GM20431 (cell line): Measurements from ENCODE around the gene ARID5A.
"Not testable (repeated sequence)": the region's sequence is repeated elsewhere in the genome, so short reads cannot be mapped to it uniquely, and the experiment has no call there.

Experiments
- in situ Hi-C: fragments of 300-500 bp; cut with MseI, MboI; formaldehyde crosslinking; loops from one replicate; pipeline ENCODE4 v1.15.0; 2020; ENCODE audit warnings: low sequenced_read_pairs; ENCODE audit not compliant: unreplicated experiment

Gene ARID5A

GRCh38 chr2:96536445-96537065, at the start of gene ARID5A:
TSS of gene ARID5A (plus strand) at chr2:96536752. CDS start at chr2:96536827, 75 bp downstream.
- in situ Hi-C loops, result no loop called here

- in situ Hi-C loops, result no loop called here
These were observed 47.3 kb upstream of the ARID5A start for GRCh38 chr2:96489261-96489660.

- in situ Hi-C loops, result no loop called here
These were observed 46.9 kb upstream of the ARID5A start for GRCh38 chr2:96489663-96490062.

GRCh38 chr2:96491860-96492497, 44.6 kb upstream of the ARID5A start:
- in situ Hi-C loops, result no loop called here

GRCh38 chr2:96493072-96493471, 43.5 kb upstream of the ARID5A start:
- in situ Hi-C loops, result no loop called here

- in situ Hi-C loops, result no loop called here
These were observed 42.4 kb upstream of the ARID5A start for GRCh38 chr2:96494188-96494587.

GRCh38 chr2:96495982-96496629, 40.4 kb upstream of the ARID5A start:
- in situ Hi-C loops, result no loop called here

- in situ Hi-C loops, result no loop called here
These were observed 38.5 kb upstream of the ARID5A start for GRCh38 chr2:96498021-96498431.

GRCh38 chr2:96498611-96499010, 37.9 kb upstream of the ARID5A start:
- in situ Hi-C loops, result not testable (repeated sequence)

- in situ Hi-C loops, result no loop called here
These were observed 37.2 kb upstream of the ARID5A start for GRCh38 chr2:96499061-96499960.

GRCh38 chr2:96500385-96501066, 36.0 kb upstream of the ARID5A start:
- in situ Hi-C loops, result no loop called here

GRCh38 chr2:96501471-96501874, 35.1 kb upstream of the ARID5A start:
- in situ Hi-C loops, result no loop called here

GRCh38 chr2:96501886-96502810, 34.4 kb upstream of the ARID5A start:
- in situ Hi-C loops, result no loop called here

GRCh38 chr2:96502891-96503636, 33.5 kb upstream of the ARID5A start:
- in situ Hi-C loops, result no loop called here

- in situ Hi-C loops, result no loop called here
These were observed 32.8 kb upstream of the ARID5A start for GRCh38 chr2:96503637-96504243.

GRCh38 chr2:96505231-96505889, 31.2 kb upstream of the ARID5A start, which contains the start of gene NEURL3:
TSS of gene NEURL3 (minus strand) at chr2:96505357. CDS start at chr2:96505286, 71 bp downstream.
- in situ Hi-C loops, result no loop called here
